ENCODE data around the gene LAMA2.

LAMA2 gene

GRCh38 chr6:129329678-129330077 lies 446.7 kb downstream of the LAMA2 start:
- DNase-seq = no peak

DNA sequence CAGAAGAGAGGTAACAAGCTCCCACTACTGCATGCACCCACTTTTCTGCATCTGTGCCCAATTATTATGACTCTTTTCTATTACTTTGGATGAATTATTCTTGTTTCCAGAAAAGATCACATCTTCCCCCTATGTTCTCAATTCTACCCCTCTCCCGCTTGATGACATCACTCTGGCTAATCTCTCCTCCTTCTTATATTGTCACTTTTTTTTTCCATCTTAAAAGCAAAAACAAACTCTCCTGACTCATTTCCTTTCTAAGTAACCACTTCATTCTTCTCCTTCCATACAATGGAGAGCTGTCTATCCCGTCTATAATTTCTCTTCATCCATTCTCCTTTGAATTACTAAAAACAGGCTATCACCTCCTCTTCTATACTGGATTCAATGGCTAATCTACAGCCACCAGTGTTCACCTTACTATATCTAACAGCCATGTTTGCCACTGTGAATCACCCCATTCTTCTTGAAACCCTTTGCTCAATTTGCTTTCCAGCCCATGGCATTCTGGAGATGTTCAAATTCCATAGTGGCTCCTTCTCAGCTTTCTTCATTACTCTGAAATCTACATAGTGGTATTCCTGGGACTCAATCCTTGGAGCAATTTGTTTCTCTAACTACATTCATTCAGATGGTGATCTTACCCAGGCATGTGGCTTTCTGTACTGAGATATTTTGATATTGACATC lies 448.7 kb downstream of the LAMA2 start:
- DNase-seq = no peak

DNA sequence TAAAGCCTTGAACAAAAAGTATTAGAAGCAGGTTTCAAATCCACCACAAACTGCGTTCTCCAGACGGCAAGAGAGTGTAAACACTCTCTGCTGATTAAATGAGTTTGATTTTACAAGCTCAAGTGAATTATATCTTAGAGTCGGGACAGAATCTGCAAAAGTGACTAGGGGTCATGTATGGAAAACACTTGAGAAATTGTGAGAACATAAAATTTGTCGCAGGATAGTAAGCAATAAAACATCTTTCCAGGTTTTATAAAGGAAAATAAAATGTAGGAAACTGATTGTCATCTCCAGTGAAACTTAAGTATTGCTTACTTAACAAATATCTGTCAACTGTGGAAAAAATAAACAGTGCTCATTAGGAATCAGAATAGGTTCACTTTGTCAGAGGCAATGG lies 452.9 kb downstream of the LAMA2 start:
- no peak for DNase-seq

DNA sequence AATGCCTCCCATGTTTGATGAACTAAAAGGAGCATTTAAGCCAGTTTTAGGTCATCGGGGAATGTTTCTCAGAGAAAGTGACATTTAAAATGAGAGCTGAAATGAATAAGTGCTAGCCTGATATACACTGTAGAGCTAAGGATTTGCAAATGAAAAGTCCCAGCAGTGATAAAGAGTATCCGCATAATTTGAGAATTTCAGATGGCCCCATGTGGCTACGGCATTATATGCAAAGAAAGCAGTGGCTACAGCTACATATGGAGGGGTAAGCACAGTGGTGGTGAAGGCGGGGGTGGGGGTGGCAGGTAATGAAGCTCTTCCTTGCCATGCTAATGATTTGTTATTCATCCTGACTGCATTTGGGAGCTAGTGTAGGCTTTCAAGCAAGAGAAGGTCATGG lies 455.7 kb downstream of the LAMA2 start:
- DNase-seq = no peak

DNA sequence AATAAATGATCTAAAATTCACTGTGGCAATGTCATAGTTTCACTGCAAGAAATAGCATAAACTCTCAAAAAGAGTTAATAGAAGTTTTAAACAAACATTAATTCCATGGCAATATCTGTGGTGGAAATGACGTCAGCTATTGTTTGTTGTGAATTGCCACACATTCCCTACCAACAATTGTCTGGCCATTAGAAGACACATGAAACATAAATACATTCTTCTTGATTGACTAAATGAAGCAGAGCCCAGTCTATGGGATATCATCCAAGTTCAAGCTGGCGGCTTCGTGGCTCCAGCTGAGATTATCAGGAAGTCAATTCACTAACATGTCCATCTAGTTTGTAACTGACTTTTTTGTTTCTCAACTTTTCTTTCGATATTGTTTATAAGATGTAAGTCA lies 458.0 kb downstream of the LAMA2 start:
- DNase-seq = no peak

DNA sequence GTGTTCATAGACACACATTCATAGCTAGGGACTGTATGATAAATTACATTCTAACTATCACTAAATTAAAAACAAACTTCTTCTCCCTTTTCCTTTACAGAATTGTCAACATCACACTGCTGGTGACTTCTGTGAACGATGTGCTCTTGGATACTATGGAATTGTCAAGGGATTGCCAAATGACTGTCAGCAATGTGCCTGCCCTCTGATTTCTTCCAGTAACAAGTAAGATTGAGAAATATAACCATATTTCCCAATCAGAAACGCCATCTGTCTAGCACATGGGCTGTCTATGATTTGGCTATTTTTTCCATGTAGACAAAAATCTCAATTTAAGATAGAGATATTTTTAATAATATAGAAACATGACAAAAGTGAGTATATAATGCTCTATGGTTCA lies 459.3 kb downstream of the LAMA2 start:
- no peak for DNase-seq

DNA sequence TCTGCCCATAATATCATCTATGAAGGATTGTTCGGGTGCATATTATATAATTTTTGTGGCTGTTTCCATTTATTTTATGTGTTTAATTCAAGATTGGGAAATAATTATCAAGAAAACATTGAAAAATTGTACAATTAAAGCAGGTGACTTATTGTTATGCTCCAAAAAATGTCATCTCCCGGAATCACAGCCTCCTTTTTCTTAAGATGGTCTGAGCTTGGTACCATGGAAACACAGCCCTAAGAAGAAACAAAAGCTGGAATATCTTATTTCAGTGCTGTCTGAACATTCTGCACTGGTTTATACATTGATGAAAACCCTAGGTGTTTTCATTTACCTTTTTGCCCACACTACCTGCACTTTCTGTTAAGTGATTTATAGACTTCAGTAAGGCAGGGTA lies 459.9 kb downstream of the LAMA2 start:
- DNase-seq = no peak

- no peak for DNase-seq
Observed at GRCh38 chr6:129344379-129344778, 461.4 kb downstream of the LAMA2 start.

- DNase-seq = no peak
Observed at GRCh38 chr6:129345890-129346289, 463.0 kb downstream of the LAMA2 start.

DNA sequence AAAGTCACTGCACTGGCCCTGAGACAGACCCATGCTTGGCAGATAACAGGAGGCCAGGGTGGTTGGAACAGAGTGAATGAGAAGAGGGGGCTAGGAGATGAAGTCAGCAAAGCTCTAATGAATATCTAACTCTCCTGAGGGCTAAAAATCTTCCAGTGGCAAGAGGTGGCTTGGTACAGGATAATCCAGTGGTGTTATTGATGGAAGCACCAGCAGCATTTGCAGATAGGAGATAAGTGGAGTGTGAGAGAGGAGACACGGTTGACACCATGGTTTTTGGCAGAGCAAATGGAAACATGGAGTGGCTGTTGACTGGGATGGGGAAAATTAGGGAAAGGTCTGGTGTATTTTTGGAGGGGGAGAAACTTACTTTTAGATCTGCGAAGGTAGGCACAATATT lies 464.0 kb downstream of the LAMA2 start:
- DNase-seq = no peak

DNA sequence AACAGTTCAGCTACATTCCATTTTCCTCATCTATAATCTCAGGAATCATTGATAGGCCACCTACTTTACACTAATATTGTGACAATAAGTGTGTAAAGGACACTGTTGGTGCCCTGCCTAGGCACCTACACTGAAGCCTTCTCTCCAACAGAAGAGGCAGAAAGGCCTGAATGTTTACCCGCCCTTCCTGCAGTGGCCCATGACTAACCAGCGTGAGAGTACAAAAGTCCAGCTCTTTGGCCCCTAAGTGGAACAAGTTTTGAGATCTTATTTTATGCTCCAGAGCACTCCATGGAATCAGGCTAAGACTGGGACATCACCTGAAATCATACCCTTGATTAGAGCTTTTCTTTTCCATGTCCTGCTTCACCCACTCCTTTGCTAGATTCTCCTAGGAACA lies 467.3 kb downstream of the LAMA2 start:
- no peak for DNase-seq

GRCh38 chr6:129351807-129352206 lies 468.9 kb downstream of the LAMA2 start:
- no peak for DNase-seq

GRCh38 chr6:129353067-129353466 lies 470.1 kb downstream of the LAMA2 start:
- DNase-seq = no peak

DNA sequence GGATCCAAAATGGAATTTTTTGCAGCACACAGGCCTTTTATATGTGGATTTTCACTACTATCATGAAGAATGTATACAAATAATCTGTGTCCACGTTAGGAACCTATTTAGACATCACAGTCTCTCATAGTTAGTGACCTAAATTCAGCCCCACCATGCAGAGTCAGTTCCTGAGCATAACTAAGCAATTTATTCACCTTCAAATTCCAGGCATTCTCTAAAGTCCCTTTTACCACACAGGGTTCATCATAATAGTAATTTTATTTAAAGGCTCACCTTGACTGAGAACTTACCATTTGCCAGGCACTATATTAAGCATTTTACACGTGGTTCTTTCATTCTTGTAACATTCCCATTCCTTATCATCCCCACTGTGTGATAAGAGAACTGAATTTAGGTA lies 473.2 kb downstream of the LAMA2 start:
- no peak for DNase-seq

DNA sequence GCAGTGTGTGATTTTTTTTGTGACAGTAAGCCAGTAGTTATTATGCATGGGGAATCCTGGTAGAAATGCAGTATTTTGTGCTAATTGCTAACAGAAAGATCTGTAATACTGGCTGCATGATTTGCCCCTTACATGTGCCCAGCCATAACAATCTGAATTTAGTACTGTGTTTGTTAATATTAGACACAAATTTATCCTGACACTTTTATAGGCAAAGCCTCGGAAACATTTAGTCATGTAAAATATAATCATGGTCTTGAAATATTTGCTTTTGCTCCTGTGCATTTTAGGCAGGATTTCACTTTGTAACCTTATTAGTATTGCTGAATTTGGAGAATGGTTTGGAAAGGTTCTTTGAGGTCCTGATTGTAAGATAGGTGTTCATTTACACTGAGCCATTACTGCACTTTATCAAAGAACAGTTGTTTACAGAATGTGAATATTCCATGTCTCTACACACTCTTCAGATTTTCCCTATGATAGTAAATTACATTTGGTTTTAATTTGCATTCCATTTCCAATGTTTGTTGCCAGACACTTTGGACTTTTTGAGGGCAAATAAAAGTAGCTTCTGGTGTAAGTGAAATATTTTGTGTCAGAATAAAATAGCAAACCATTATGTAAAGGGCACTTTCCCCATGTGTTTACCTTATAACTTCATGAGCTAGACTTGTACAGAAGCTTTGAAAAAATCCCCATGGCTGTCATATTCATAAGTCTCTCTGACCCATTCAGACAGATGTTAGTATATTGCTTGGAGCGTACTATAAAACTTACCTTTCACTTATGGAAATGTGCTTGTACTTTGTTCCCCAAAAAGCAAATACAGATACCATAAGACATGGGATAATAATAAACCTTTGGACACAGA lies 477.1 kb downstream of the LAMA2 start:
- no peak for DNase-seq

DNA sequence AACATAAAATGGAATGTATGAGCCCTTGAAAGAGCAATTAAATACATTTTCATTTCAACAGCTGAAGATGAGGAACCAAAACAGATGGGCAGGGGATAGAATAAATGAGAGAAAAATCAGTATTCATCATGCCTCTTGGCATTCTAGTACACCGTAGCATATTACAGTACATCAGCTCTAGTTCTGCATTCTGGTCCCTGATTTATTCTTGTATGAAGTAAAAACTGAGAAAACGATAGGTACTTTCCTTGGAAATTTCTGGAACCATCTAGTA lies 477.7 kb downstream of the LAMA2 start:
- DNase-seq = no peak

DNA sequence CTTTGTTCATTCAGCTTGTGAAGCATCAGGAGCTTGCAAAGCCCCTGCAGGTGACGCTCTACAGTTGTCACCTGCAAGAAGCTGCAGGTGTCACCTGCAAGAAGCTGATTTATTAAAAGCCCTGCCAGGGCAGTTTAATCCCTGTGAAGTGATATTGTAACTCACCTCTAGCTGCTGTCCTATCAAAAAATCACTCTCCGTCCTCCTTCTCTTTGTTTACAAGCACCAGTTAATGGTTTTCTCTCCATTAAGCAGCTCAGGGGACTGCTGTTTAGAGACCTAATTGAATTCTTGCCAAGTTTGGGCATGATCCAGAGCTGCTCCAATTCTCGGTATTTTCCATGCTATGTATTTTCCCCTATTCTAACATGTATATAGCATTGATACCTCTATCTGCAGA lies 481.1 kb downstream of the LAMA2 start:
- no peak for DNase-seq

DNA sequence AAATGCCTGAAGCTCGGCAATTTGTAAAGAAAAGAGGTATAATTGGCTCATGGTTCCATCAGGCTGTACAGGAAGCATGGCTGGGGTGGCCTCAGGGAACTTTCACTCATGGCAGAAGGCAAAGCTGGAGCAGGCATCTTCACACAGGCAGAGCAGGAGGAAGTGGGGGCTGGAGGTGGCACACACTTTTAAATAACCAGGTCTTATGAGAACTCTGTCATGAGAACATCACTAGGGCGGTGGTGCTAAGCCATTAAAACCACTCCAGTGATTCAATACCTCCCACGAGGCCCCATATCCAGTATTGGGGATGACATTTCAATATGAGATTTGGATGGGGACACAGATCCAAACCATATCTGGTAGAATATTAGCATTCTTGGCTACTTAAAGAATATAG lies 481.8 kb downstream of the LAMA2 start:
- no peak for DNase-seq

- no peak for DNase-seq
Observed at GRCh38 chr6:129368076-129368475, 485.1 kb downstream of the LAMA2 start.

DNA sequence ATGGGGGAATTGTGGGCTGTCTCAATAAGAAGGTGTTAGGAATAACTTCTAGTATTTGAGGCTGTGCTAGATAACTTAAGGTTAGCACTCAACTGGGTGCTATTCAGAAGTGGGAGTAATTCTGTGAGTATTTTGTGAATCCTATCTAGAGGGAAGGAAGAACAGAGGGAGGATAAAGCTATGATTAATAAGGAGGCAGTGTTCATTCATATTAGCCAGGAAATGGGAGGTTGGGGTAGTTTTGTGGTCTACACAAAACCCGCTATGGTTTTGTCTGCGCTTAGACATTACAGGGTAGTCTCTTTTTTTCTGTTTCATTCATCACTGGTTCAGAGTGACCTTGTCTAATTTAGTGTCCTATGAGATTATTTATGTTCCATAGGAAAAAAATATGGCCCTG lies 486.0 kb downstream of the LAMA2 start:
- DNase-seq = no peak

- no peak for DNase-seq
Observed at GRCh38 chr6:129369737-129370136, 486.8 kb downstream of the LAMA2 start.

GRCh38 chr6:129370268-129370916 lies 487.5 kb downstream of the LAMA2 start:
- peak; percentile 32 for DNase-seq

DNA sequence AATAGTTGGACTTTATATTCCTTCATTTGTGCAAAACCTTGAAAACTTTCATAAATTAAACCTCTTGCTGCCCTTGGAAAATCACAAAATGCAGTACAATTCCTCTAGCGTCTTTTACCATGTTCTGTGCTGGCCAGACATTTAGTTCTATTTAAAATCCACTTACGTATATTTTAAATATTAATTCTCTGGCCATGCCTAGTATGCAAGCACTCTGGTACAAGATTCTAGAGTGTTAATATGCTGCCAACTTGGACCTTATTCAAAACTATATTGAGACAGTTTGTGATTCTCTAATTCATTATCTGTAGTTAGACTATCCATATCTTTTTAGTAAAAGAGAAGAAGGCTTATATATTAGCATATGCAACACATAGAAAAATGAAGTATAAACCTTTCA lies 498.9 kb downstream of the LAMA2 start:
- no peak for DNase-seq

GRCh38 chr6:129382916-129383315 lies 500.0 kb downstream of the LAMA2 start:
- DNase-seq = no peak
